ENCODE results near the gene RAD54L. TPM values are rescaled to one million over a fixed set of nuclear protein-coding genes. Genes with fewer than 3 reads are reported as not detected.

The RAD54L gene
- total RNA-seq, 1 donor from 2014 or later: 8.1 TPM

DNA sequence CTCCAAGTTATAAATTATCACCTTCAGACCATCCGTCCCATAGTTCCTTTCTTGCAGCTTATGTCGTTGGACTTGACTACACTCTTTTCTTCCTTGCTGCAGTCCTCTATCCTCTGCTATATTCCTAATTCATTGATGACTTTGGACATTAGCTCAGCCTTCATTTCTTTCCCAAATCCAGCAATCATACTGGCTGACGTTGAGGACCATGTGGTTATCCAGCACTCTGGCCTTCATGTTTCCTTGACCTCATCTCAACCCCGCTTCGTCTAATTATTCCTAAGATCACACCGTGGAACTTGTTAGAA, 27.4 kb downstream of the RAD54L start:
- Histone ChIP-seq H3K27me3 (no peaks in the 10 kb centered on the region), H3K4me3 (no peak overlapping the region), H3K4me1 (no peaks in the 10 kb centered on the region), H3K36me3 (peaks cover 0 to 9% of the 10 kb centered on the region in 2 donors), H3K27ac (no peak overlapping the region), H3K9me3 (no peaks in the 10 kb centered on the region)
- intact Hi-C loops (cut with DNase I): no loop called here
- no peak for TF ChIP-seq POLR2A (IDR thresholded peaks at IDR 0.05)
- no peak for TF ChIP-seq POLR2AphosphoS5 (IDR thresholded peaks at IDR 0.05; ENCODE audit: insufficient read depth in 1 of 2, low read depth in 1 of 2)
- TF ChIP-seq, protein P1, sequence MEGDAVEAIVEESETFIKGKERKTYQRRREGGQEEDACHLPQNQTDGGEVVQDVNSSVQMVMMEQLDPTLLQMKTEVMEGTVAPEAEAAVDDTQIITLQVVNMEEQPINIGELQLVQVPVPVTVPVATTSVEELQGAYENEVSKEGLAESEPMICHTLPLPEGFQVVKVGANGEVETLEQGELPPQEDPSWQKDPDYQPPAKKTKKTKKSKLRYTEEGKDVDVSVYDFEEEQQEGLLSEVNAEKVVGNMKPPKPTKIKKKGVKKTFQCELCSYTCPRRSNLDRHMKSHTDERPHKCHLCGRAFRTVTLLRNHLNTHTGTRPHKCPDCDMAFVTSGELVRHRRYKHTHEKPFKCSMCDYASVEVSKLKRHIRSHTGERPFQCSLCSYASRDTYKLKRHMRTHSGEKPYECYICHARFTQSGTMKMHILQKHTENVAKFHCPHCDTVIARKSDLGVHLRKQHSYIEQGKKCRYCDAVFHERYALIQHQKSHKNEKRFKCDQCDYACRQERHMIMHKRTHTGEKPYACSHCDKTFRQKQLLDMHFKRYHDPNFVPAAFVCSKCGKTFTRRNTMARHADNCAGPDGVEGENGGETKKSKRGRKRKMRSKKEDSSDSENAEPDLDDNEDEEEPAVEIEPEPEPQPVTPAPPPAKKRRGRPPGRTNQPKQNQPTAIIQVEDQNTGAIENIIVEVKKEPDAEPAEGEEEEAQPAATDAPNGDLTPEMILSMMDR (IDR thresholded peaks at IDR 0.05): no peak
- DNase-seq (ENCODE audit: extremely low spot score in 2 of 2): no peak

DNA sequence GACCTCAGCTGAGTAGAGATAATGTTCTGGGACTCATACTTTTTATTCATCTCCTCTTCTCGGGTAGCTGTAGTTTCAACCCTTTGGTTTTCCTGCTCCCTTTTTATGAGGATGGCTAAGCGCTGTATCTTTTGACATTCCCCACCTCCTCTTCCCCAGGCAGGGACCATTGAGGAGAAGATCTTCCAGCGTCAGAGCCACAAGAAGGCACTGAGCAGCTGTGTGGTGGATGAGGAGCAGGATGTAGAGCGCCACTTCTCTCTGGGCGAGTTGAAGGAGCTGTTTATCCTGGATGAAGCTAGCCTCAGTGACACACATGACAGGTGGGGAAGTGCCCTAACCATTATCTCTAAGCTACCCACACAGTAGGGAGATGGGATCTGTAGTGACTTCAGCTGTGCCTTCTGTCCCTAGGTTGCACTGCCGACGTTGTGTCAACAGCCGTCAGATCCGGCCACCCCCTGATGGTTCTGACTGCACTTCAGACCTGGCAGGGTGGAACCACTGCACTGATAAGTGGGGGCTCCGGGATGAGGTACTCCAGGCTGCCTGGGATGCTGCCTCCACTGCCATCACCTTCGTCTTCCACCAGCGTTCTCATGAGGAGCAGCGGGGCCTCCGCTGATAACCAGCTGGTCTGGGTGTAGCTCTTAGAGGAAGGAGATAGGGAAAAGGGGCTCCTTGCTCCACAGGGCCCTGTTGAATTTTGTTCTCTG, 30.3 kb downstream of the RAD54L start:
- Histone ChIP-seq H3K4me1 (no peaks in the 10 kb centered on the region), H3K36me3 (peaks cover 2 to 25% of the 10 kb centered on the region in 2 donors), H3K4me3 (no peak overlapping the region), H3K27ac (no peak overlapping the region), H3K9me3 (no peaks in the 10 kb centered on the region), H3K27me3 (no peaks in the 10 kb centered on the region)
- intact Hi-C loops (cut with DNase I): no loop called here
- no peak for DNase-seq (ENCODE audit: extremely low spot score in 2 of 2)
- TF ChIP-seq POLR2AphosphoS5 (IDR thresholded peaks at IDR 0.05; ENCODE audit: insufficient read depth in 1 of 2, low read depth in 1 of 2): no peak
- TF ChIP-seq, protein P1 (IDR thresholded peaks at IDR 0.05): no peak
- TF ChIP-seq POLR2A (IDR thresholded peaks at IDR 0.05): no peak

DNA sequence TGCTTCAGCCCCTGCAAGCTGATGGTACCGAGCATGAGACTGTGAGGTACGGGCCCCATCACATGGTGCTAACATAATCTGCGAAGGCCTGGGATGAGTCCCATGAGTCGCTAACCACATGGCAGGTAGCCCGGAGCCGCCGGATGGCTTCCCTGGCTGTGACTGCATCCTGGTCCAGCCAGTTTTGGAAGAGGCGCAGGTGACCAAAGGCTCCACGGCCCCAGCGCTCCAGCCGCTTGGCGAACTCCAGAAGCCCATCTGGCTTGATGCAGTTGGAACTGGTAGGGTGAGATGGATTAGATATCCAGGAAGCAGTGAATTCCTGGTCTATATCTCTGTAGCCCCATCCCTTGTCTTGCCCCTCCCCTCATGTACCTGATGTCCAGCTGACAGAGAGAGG, 31.2 kb downstream of the RAD54L start:
- peaks cover 2 to 31% of the 10 kb centered on the region in 2 donors for H3K36me3 ChIP-seq

DNA sequence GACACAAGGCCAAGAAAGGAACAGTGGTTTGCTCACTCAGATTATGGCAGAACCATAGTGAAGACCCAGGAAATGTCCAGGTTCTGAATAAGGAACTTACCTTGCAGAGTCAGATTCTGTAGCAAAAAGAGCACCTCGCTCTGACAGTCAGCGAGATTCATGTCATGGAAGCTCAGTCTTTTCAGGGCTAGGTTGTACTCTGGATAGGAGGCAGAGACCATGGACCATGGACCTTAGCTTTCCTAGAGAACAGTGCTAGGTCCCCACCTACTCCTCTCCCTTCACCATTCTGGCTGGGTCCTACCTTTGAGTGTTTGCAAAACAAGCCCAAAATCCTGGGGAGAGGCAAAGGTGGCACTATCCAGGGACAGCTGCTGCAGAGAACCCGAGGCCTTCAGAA, 32.5 kb downstream of the RAD54L start:
- TF ChIP-seq, protein P1 (IDR thresholded peaks at IDR 0.05): no peak
- TF ChIP-seq POLR2AphosphoS5 (IDR thresholded peaks at IDR 0.05; ENCODE audit: insufficient read depth in 1 of 2, low read depth in 1 of 2) (no peak), POLR2A (IDR thresholded peaks at IDR 0.05) (no peak)
- H3K9me3 ChIP-seq: no peaks in the 10 kb centered on the region
- H3K27ac ChIP-seq: no peak overlapping the region
- no peak overlapping the region for H3K4me3 ChIP-seq
- H3K4me1 ChIP-seq: no peaks in the 10 kb centered on the region
- peaks cover 2 to 41% of the 10 kb centered on the region in 2 donors for H3K36me3 ChIP-seq
- no peaks in the 10 kb centered on the region for H3K27me3 ChIP-seq
- intact Hi-C loops (cut with DNase I): no loop called here
- no peak for DNase-seq (ENCODE audit: extremely low spot score in 2 of 2)

More for the DNA sequence above, 31.2 kb downstream of the RAD54L start:
- H3K9me3 ChIP-seq: no peaks in the 10 kb centered on the region
- no peak for DNase-seq (ENCODE audit: extremely low spot score in 2 of 2)
- no peak overlapping the region for H3K27ac ChIP-seq
- TF ChIP-seq POLR2AphosphoS5 (IDR thresholded peaks at IDR 0.05; ENCODE audit: insufficient read depth in 1 of 2, low read depth in 1 of 2) (no peak), POLR2A (IDR thresholded peaks at IDR 0.05) (no peak)
- TF ChIP-seq, protein P1 (IDR thresholded peaks at IDR 0.05): no peak
- intact Hi-C loops (cut with DNase I): no loop called here
- H3K27me3 ChIP-seq: no peaks in the 10 kb centered on the region
- no peaks in the 10 kb centered on the region for H3K4me1 ChIP-seq
- H3K4me3 ChIP-seq: no peak overlapping the region

DNA sequence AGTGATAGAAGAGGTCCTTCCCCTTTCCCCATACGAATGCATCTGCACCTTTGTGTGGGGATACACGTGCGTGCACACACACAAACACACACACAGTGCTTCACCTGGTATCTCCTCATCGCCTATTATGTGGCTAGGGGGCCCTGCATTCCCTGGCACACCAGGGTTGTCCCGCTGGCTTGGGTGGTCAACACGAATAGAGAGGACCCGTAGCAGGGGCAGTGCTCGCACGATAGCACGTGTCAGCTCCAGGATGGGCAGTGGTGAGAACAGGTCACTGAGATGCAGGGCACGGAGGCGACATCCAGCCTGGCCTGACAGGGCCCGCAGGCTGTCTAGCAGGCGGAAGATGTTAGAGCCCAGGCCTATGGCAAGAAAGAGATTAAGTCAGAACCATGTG, 33.5 kb downstream of the RAD54L start:
- TF ChIP-seq POLR2AphosphoS5 (IDR thresholded peaks at IDR 0.05; ENCODE audit: insufficient read depth in 1 of 2, low read depth in 1 of 2) (no peak), POLR2A (IDR thresholded peaks at IDR 0.05) (no peak)
- TF ChIP-seq, protein P1 (IDR thresholded peaks at IDR 0.05): no peak
- H3K9me3 ChIP-seq: no peaks in the 10 kb centered on the region
- no peaks in the 10 kb centered on the region for H3K27me3 ChIP-seq
- H3K36me3 ChIP-seq: peaks cover 2 to 50% of the 10 kb centered on the region in 2 donors
- no peaks in the 10 kb centered on the region for H3K4me1 ChIP-seq
- no peak for DNase-seq (ENCODE audit: extremely low spot score in 2 of 2)
- intact Hi-C loops (cut with DNase I): no loop called here
- H3K4me3 ChIP-seq: no peak overlapping the region
- H3K27ac ChIP-seq: no peak overlapping the region

All from vagina (tissue), 2 donors.